ENCODE results near the gene CNKSR3. TPM values are rescaled to one million over a fixed set of nuclear protein-coding genes. Genes with fewer than 3 reads are reported as not detected.

The CNKSR3 gene
- total RNA-seq, 1 experiment from 2014 or later: not detected

- no peak overlapping the region for H3K4me2 ChIP-seq (ENCODE audit: low read depth, low read length, poor library complexity, severe bottlenecking)
- H3K27me3 ChIP-seq (ENCODE audit: low read length): no peaks in the 10 kb centered on the region
- no peaks in the 10 kb centered on the region for H4K20me1 ChIP-seq (ENCODE audit: insufficient read depth, low read depth, low read length)
- H3K4me3 ChIP-seq (ENCODE audit: low read length): no peak overlapping the region
- no peak overlapping the region for H2AFZ ChIP-seq (ENCODE audit: low read length)
- H3K27ac ChIP-seq (ENCODE audit: low read length): no peak overlapping the region
- no peaks in the 10 kb centered on the region for H3K9me2 ChIP-seq (replicated peaks; ENCODE audit: insufficient read depth, low read length)
- no peaks in the 10 kb centered on the region for H3K4me1 ChIP-seq (ENCODE audit: low read length)
- H3K9ac ChIP-seq (ENCODE audit: low read length): no peak overlapping the region
- DNase-seq: no peak
- H3K36me3 ChIP-seq (ENCODE audit: insufficient read depth, low read length): no peaks in the 10 kb centered on the region
- no peaks in the 10 kb centered on the region for H3K9me3 ChIP-seq (ENCODE audit: low read length)
- no peaks in the 10 kb centered on the region for H3K79me2 ChIP-seq (ENCODE audit: low read length)
Observed at GRCh38 chr6:154487367-154488247, 22.9 kb downstream of the CNKSR3 start.

GRCh38 chr6:154485815-154486214 lies 24.7 kb downstream of the CNKSR3 start:
- Histone ChIP-seq H3K4me1 (ENCODE audit: low read length) (no peaks in the 10 kb centered on the region), H3K27ac (ENCODE audit: low read length) (no peak overlapping the region), H2AFZ (ENCODE audit: low read length) (no peak overlapping the region), H4K20me1 (ENCODE audit: insufficient read depth, low read depth, low read length) (no peaks in the 10 kb centered on the region), H3K4me3 (ENCODE audit: low read length) (no peak overlapping the region), H3K36me3 (ENCODE audit: insufficient read depth, low read length) (no peaks in the 10 kb centered on the region), H3K9me3 (ENCODE audit: low read length) (no peaks in the 10 kb centered on the region), H3K79me2 (ENCODE audit: low read length) (no peaks in the 10 kb centered on the region), H3K27me3 (ENCODE audit: low read length) (no peaks in the 10 kb centered on the region), H3K9ac (ENCODE audit: low read length) (no peak overlapping the region), H3K9me2 (replicated peaks; ENCODE audit: insufficient read depth, low read length) (no peaks in the 10 kb centered on the region), H3K4me2 (ENCODE audit: low read depth, low read length, poor library complexity, severe bottlenecking) (no peak overlapping the region)
- no peak for DNase-seq

- no peak overlapping the region for H3K27ac ChIP-seq (ENCODE audit: low read length)
- no peak overlapping the region for H3K4me2 ChIP-seq (ENCODE audit: low read depth, low read length, poor library complexity, severe bottlenecking)
- no peaks in the 10 kb centered on the region for H3K79me2 ChIP-seq (ENCODE audit: low read length)
Observed at GRCh38 chr6:154484942-154485341, 25.5 kb downstream of the CNKSR3 start.

GRCh38 chr6:154482858-154483257 lies 27.6 kb downstream of the CNKSR3 start:
- Histone ChIP-seq H3K9ac (ENCODE audit: low read length) (no peak overlapping the region), H3K36me3 (ENCODE audit: insufficient read depth, low read length) (no peaks in the 10 kb centered on the region), H3K27me3 (ENCODE audit: low read length) (no peaks in the 10 kb centered on the region), H3K27ac (ENCODE audit: low read length) (no peak overlapping the region), H2AFZ (ENCODE audit: low read length) (no peak overlapping the region), H3K4me2 (ENCODE audit: low read depth, low read length, poor library complexity, severe bottlenecking) (no peak overlapping the region), H4K20me1 (ENCODE audit: insufficient read depth, low read depth, low read length) (no peaks in the 10 kb centered on the region), H3K4me3 (ENCODE audit: low read length) (no peak overlapping the region), H3K79me2 (ENCODE audit: low read length) (no peaks in the 10 kb centered on the region), H3K9me2 (replicated peaks; ENCODE audit: insufficient read depth, low read length) (no peaks in the 10 kb centered on the region), H3K4me1 (ENCODE audit: low read length) (no peaks in the 10 kb centered on the region), H3K9me3 (ENCODE audit: low read length) (no peaks in the 10 kb centered on the region)
- no peak for DNase-seq

More at GRCh38 chr6:154484942-154485341, 25.5 kb downstream of the CNKSR3 start:
- H3K36me3 ChIP-seq (ENCODE audit: insufficient read depth, low read length): no peaks in the 10 kb centered on the region
- H3K9me3 ChIP-seq (ENCODE audit: low read length): no peaks in the 10 kb centered on the region
- H4K20me1 ChIP-seq (ENCODE audit: insufficient read depth, low read depth, low read length): no peaks in the 10 kb centered on the region
- H2AFZ ChIP-seq (ENCODE audit: low read length): no peak overlapping the region
- H3K9me2 ChIP-seq (replicated peaks; ENCODE audit: insufficient read depth, low read length): no peaks in the 10 kb centered on the region
- no peaks in the 10 kb centered on the region for H3K4me1 ChIP-seq (ENCODE audit: low read length)
- no peak for DNase-seq
- no peak overlapping the region for H3K9ac ChIP-seq (ENCODE audit: low read length)
- H3K4me3 ChIP-seq (ENCODE audit: low read length): no peak overlapping the region
- no peaks in the 10 kb centered on the region for H3K27me3 ChIP-seq (ENCODE audit: low read length)

GRCh38 chr6:154481521-154482013 lies 28.9 kb downstream of the CNKSR3 start:
- Histone ChIP-seq H3K9me3 (ENCODE audit: low read length) (no peaks in the 10 kb centered on the region), H3K36me3 (ENCODE audit: insufficient read depth, low read length) (no peaks in the 10 kb centered on the region), H3K4me1 (ENCODE audit: low read length) (no peaks in the 10 kb centered on the region), H3K27ac (ENCODE audit: low read length) (no peak overlapping the region), H2AFZ (ENCODE audit: low read length) (no peak overlapping the region), H3K4me3 (ENCODE audit: low read length) (no peak overlapping the region), H3K27me3 (ENCODE audit: low read length) (no peaks in the 10 kb centered on the region), H3K9ac (ENCODE audit: low read length) (no peak overlapping the region), H3K9me2 (replicated peaks; ENCODE audit: insufficient read depth, low read length) (no peaks in the 10 kb centered on the region), H3K4me2 (ENCODE audit: low read depth, low read length, poor library complexity, severe bottlenecking) (no peak overlapping the region), H4K20me1 (ENCODE audit: insufficient read depth, low read depth, low read length) (no peaks in the 10 kb centered on the region), H3K79me2 (ENCODE audit: low read length) (no peaks in the 10 kb centered on the region)
- DNase-seq: no peak

- Histone ChIP-seq H3K27me3 (ENCODE audit: low read length) (no peaks in the 10 kb centered on the region), H3K9me2 (replicated peaks; ENCODE audit: insufficient read depth, low read length) (no peaks in the 10 kb centered on the region), H3K4me2 (ENCODE audit: low read depth, low read length, poor library complexity, severe bottlenecking) (no peak overlapping the region), H4K20me1 (ENCODE audit: insufficient read depth, low read depth, low read length) (no peaks in the 10 kb centered on the region), H3K9ac (ENCODE audit: low read length) (no peak overlapping the region), H3K4me3 (ENCODE audit: low read length) (no peak overlapping the region), H3K79me2 (ENCODE audit: low read length) (no peaks in the 10 kb centered on the region), H3K9me3 (ENCODE audit: low read length) (no peaks in the 10 kb centered on the region), H3K36me3 (ENCODE audit: insufficient read depth, low read length) (no peaks in the 10 kb centered on the region), H3K27ac (ENCODE audit: low read length) (no peak overlapping the region), H2AFZ (ENCODE audit: low read length) (no peak overlapping the region), H3K4me1 (ENCODE audit: low read length) (no peaks in the 10 kb centered on the region)
- DNase-seq: no peak
Observed at GRCh38 chr6:154479771-154480639, 30.5 kb downstream of the CNKSR3 start.

GRCh38 chr6:154479351-154479769 lies 31.1 kb downstream of the CNKSR3 start:
- no peaks in the 10 kb centered on the region for H3K4me1 ChIP-seq (ENCODE audit: low read length)
- no peaks in the 10 kb centered on the region for H3K36me3 ChIP-seq (ENCODE audit: insufficient read depth, low read length)
- H3K79me2 ChIP-seq (ENCODE audit: low read length): no peaks in the 10 kb centered on the region
- H3K27ac ChIP-seq (ENCODE audit: low read length): no peak overlapping the region
- H3K27me3 ChIP-seq (ENCODE audit: low read length): no peaks in the 10 kb centered on the region
- no peak overlapping the region for H2AFZ ChIP-seq (ENCODE audit: low read length)
- no peaks in the 10 kb centered on the region for H3K9me2 ChIP-seq (replicated peaks; ENCODE audit: insufficient read depth, low read length)
- no peaks in the 10 kb centered on the region for H4K20me1 ChIP-seq (ENCODE audit: insufficient read depth, low read depth, low read length)
- no peak overlapping the region for H3K4me2 ChIP-seq (ENCODE audit: low read depth, low read length, poor library complexity, severe bottlenecking)
- H3K9ac ChIP-seq (ENCODE audit: low read length): no peak overlapping the region
- no peak for DNase-seq
- no peaks in the 10 kb centered on the region for H3K9me3 ChIP-seq (ENCODE audit: low read length)
- no peak overlapping the region for H3K4me3 ChIP-seq (ENCODE audit: low read length)

- no peak overlapping the region for H3K4me3 ChIP-seq (ENCODE audit: low read length)
- H3K79me2 ChIP-seq (ENCODE audit: low read length): no peaks in the 10 kb centered on the region
- no peaks in the 10 kb centered on the region for H3K27me3 ChIP-seq (ENCODE audit: low read length)
- DNase-seq: no peak
- no peaks in the 10 kb centered on the region for H3K36me3 ChIP-seq (ENCODE audit: insufficient read depth, low read length)
- no peak overlapping the region for H3K9ac ChIP-seq (ENCODE audit: low read length)
- H3K4me1 ChIP-seq (ENCODE audit: low read length): no peaks in the 10 kb centered on the region
- no peaks in the 10 kb centered on the region for H3K9me2 ChIP-seq (replicated peaks; ENCODE audit: insufficient read depth, low read length)
- H2AFZ ChIP-seq (ENCODE audit: low read length): no peak overlapping the region
- H3K9me3 ChIP-seq (ENCODE audit: low read length): no peaks in the 10 kb centered on the region
- no peak overlapping the region for H3K27ac ChIP-seq (ENCODE audit: low read length)
- no peak overlapping the region for H3K4me2 ChIP-seq (ENCODE audit: low read depth, low read length, poor library complexity, severe bottlenecking)
- H4K20me1 ChIP-seq (ENCODE audit: insufficient read depth, low read depth, low read length): no peaks in the 10 kb centered on the region
Observed at GRCh38 chr6:154478701-154479060, 31.8 kb downstream of the CNKSR3 start.

All from Karpas-422 (cell line).